Esophagus muscularis mucosa (tissue), 4 donors: ENCODE results near the gene LRRC8D. TPM values are rescaled to one million over a fixed set of nuclear protein-coding genes. Genes with fewer than 3 reads are reported as not detected.
"Not testable (repeated sequence)": the region's sequence is repeated elsewhere in the genome, so short reads cannot be mapped to it uniquely, and the experiment has no call there.

Experiments
- DNase-seq: peaks from one replicate; pipeline ENCODE4 v3.0.0-alpha.2; 2017; ENCODE audit errors: extremely low spot score
- H3K27ac ChIP-seq, 4 donors: fragments of 200-600 bp; sonication (generic); replicated peaks in 1 of 4; 1 replicate in 3 of 4; 2 replicates in 1 of 4; pipeline ENCODE4 v1.5.1; 2016 to 2019; ENCODE audit warnings: mild to moderate bottlenecking in 1 of 4
- H3K27me3 ChIP-seq, 4 donors: fragments of 200-600 bp; sonication (generic); one replicate each; pipeline versions ENCODE4 v1.5.1 to v1.6.0; 2016 to 2019
- H3K36me3 ChIP-seq, 4 donors: fragments of 200-600 bp; sonication (generic); one replicate each; pipeline ENCODE4 v1.5.1; 2016 to 2019
- H3K4me1 ChIP-seq, 4 donors: fragments of 200-600 bp; sonication (generic); one replicate each; pipeline ENCODE4 v1.5.1; 2016 to 2019
- H3K4me3 ChIP-seq, 4 donors: fragments of 200-600 bp; sonication (generic); 1 replicate in 2 of 4; 2 replicates in 2 of 4; pipeline ENCODE4 v1.5.1; 2016 to 2019; ENCODE audit warnings: mild to moderate bottlenecking in 4 of 4, moderate library complexity in 1 of 4
- H3K9me3 ChIP-seq, 4 donors: fragments of 200-600 bp; sonication (generic); 1 replicate in 3 of 4; 2 replicates in 1 of 4; pipeline ENCODE4 v1.5.1; 2016 to 2019
- EP300 ChIP-seq: sonication (generic); formaldehyde crosslinking; IDR thresholded peaks from one replicate; pipeline ENCODE4 v1.6.1; 2017; ENCODE audit warnings: antibody characterized with exemption
- POLR2A ChIP-seq: fragments of 450-650 bp; IDR thresholded peaks from one replicate; pipeline ENCODE4 v1.6.1; 2017; ENCODE audit warnings: antibody characterized with exemption, moderate library complexity, mild to moderate bottlenecking, low read depth
- POLR2AphosphoS5 ChIP-seq, 2 donors: sonication (generic); formaldehyde crosslinking; IDR thresholded peaks; one replicate each; pipeline ENCODE4 v1.6.1; 2017; ENCODE audit warnings: antibody characterized with exemption in 2 of 2
- WGBS: methylation state at CpG from one replicate; pipeline ENCODE4 v1.1.5; 2018; 5-methylcytosine and 5-hydroxymethylcytosine counted together
- intact Hi-C: fragments of 100-400 bp; cut with DNase I; formaldehyde crosslinking; loops from one replicate; pipeline ENCODE4 v1.15.1; 2023
- total RNA-seq, 4 donors: library from RNA; depleted of rRNA; stranded (reverse); fragments of >200 nt; gene quantifications; one replicate each; pipeline versions ENCODE4 v1.1.0 to v1.2.1, GENCODE V29; 2016
- TF ChIP-seq, protein P1 (sequence below), 3 experiments: fragments of 200-600 bp in 2 of 3; fragments of 450-650 bp in 1 of 3; sonication (generic) in 2 of 3; IDR thresholded peaks; one replicate each; pipeline ENCODE4 v1.5.1; 2017 to 2019; ENCODE audit warnings: antibody characterized with exemption in 3 of 3, mild to moderate bottlenecking in 2 of 3, moderate library complexity in 1 of 3

Gene LRRC8D
- total RNA-seq, 4 donors from 2014 or later: 4.2 to 10.4 (median 6.6) TPM

DNA sequence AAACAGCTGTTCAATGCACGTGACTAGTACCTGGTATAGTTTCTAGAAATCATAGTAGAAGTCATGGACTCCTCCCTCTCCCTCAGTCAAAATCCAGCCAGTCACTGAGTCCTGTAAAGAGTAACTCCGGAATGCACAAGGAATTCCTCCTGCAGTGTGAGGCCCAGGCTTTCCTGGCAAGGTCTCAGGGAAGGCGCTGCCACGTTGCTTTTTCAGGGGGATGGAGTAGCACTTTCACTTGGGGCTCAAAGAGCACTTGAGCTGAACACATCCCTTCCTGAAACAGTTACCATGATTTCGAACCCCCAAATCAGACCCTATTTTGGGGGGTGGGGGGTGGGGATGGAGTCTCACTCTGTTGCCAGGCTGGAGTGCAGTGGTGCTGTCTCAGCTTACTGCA, 26.4 kb upstream of the LRRC8D start:
- Histone ChIP-seq H3K27me3 (no peaks in the 10 kb centered on the region), H3K4me3 (no peak overlapping the region), H3K9me3 (no peaks in the 10 kb centered on the region), H3K4me1 (no peaks in the 10 kb centered on the region), H3K36me3 (no peaks in the 10 kb centered on the region), H3K27ac (no peak overlapping the region)
- no peak for DNase-seq
- WGBS: 57% methylated on average over 5 of the region's 5 CpGs
- intact Hi-C loops: no loop called here
- TF ChIP-seq, protein P1, sequence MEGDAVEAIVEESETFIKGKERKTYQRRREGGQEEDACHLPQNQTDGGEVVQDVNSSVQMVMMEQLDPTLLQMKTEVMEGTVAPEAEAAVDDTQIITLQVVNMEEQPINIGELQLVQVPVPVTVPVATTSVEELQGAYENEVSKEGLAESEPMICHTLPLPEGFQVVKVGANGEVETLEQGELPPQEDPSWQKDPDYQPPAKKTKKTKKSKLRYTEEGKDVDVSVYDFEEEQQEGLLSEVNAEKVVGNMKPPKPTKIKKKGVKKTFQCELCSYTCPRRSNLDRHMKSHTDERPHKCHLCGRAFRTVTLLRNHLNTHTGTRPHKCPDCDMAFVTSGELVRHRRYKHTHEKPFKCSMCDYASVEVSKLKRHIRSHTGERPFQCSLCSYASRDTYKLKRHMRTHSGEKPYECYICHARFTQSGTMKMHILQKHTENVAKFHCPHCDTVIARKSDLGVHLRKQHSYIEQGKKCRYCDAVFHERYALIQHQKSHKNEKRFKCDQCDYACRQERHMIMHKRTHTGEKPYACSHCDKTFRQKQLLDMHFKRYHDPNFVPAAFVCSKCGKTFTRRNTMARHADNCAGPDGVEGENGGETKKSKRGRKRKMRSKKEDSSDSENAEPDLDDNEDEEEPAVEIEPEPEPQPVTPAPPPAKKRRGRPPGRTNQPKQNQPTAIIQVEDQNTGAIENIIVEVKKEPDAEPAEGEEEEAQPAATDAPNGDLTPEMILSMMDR (IDR thresholded peaks at IDR 0.05): no peak
- TF ChIP-seq POLR2AphosphoS5 (IDR thresholded peaks at IDR 0.05) (no peak), POLR2A (no peak), EP300 (no peak)

DNA sequence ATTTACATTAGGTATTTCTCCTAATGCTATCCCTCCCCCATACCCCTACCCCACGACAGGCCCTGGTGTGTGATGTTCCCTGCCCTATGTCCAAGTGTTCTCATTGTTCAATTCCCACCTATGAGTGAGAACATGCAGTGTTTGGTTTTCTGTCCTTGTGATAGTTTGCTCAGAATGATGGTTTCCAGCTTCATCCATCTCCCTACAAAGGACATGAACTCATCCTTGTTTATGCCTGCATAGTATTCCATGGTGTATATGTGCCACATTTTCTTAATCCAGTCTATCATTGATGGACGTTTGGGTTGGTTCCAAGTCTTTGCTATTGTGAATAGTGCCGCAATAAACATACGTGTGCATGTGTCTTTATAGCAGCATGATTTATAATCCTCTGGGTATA, 25.3 kb upstream of the LRRC8D start:
- H3K27ac ChIP-seq, intact Hi-C loops, DNase-seq, H3K36me3 ChIP-seq, H3K9me3 ChIP-seq, H3K27me3 ChIP-seq, H3K4me3 ChIP-seq, H3K4me1 ChIP-seq: not testable (repeated sequence)
- WGBS: 81% methylated on average over 4 of the region's 4 CpGs

DNA sequence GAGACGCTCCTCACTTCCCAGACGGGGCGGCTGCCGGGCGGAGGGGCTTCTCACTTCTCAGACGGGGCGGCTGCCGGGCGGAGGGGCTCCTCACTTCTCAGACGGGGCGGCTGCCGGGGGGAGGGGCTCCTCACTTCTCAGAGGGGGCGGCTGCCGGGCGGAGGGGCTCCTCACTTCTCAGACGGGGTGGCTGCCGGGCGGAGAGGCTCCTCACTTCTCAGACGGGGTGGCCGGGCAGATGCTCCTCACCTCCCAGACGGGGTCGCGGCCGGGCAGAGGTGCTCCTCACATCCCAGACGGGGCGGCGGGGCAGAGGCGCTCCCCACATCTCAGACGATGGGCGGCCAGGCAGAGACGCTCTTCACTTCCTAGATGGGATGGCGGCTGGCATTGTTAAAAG, 23.0 kb upstream of the LRRC8D start:
- H3K4me3 ChIP-seq, H3K27ac ChIP-seq, intact Hi-C loops, H3K27me3 ChIP-seq, H3K36me3 ChIP-seq, H3K4me1 ChIP-seq, DNase-seq, H3K9me3 ChIP-seq: not testable (repeated sequence)
- WGBS: 97% methylated on average over 7 of the region's 32 CpGs

DNA sequence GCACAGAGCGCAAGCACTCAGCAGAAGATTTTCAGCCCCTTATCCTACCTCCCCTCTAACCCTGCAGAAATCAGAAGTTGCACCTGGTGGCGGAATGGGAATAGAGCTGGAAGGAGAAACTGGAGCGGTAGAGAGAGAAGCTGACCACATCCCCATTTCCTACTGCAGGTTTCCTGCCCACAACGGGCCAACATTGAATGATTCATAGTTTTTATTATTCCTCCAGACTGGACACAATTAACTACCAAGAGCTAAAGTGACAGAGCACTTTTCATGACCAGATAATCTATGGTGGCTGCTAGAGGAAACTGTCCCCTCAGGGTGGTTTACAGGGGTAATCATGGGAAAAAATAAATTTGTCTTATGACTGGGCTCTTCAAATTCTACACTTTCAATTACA, 21.3 kb upstream of the LRRC8D start:
- no peaks in the 10 kb centered on the region for H3K27me3 ChIP-seq
- WGBS: 80% methylated on average over 4 of the region's 4 CpGs
- no peak overlapping the region for H3K27ac ChIP-seq
- intact Hi-C loops: no loop called here
- DNase-seq: no peak
- no peak for TF ChIP-seq POLR2A
- no peak for TF ChIP-seq POLR2AphosphoS5 (IDR thresholded peaks at IDR 0.05)
- TF ChIP-seq, protein P1 (IDR thresholded peaks at IDR 0.05): no peak
- TF ChIP-seq EP300: no peak
- H3K4me1 ChIP-seq: peaks cover 0 to 8% (median 3%) of the 10 kb centered on the region in 4 donors
- H3K9me3 ChIP-seq: no peaks in the 10 kb centered on the region
- no peak overlapping the region for H3K4me3 ChIP-seq
- H3K36me3 ChIP-seq: no peaks in the 10 kb centered on the region

DNA sequence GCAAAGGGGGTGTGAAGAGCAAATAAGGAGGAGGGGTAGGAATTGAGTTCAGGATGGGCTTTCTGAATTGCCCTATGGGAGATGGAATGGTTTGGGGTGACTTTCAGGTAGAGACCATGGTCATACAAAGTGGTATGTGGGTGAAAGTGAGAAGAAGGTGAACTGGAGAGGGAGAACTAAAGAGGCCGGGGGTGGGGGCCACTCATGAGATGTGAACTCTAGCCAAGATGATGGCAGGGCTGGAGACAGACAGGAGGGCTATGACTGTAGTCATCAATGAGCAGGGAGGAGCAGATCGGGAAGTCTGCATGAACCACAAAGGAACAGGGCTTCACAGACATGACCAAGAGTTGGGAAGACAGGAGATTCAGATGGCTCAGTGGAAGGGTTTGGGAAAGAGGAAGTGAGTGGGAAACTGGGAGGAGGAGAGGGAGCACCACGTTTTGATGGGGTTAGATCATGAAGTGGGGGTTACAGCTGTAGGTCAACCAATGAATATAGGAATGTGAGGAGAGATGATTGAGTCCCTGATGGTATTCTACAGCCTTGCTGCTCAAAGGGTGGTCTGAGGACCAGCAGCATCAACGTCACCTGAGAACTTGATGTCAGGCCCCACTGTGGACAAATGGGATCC, 20.7 kb upstream of the LRRC8D start:
- Histone ChIP-seq H3K36me3 (no peaks in the 10 kb centered on the region), H3K4me3 (no peak overlapping the region), H3K4me1 (peaks cover 0 to 8% (median 4%) of the 10 kb centered on the region in 4 donors), H3K27ac (no peak overlapping the region), H3K9me3 (no peaks in the 10 kb centered on the region), H3K27me3 (no peaks in the 10 kb centered on the region)
- TF ChIP-seq, protein P1 (IDR thresholded peaks at IDR 0.05): no peak
- TF ChIP-seq POLR2AphosphoS5 (IDR thresholded peaks at IDR 0.05) (no peak), EP300 (no peak), POLR2A (no peak)
- intact Hi-C loops: no loop called here
- 86% methylated on average over 4 of the region's 4 CpGs for WGBS
- no peak for DNase-seq

DNA sequence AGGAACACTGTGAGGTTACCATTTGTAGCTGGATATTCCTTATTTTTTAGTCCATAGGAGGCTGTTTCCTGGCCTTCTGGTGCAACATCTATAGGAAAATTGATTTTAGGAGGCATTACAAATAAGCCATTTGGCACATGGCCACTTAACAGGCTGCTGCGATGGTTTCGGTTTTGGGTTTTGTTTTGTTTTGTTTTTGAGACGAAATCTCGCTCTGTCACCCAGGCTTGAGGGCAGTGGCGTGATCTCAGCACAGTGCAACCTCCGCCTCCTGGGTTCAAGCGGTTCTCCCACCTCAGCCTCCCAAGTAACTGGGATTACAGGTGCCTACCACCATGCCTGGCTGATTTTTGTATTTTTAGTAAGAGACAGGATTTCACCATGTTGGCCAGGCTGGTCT, 20.1 kb upstream of the LRRC8D start:
- H3K27ac ChIP-seq: no peak overlapping the region
- no peak for TF ChIP-seq EP300
- no peak for TF ChIP-seq POLR2A
- TF ChIP-seq POLR2AphosphoS5 (IDR thresholded peaks at IDR 0.05): no peak
- TF ChIP-seq, protein P1 (IDR thresholded peaks at IDR 0.05): no peak
- H3K36me3 ChIP-seq: no peaks in the 10 kb centered on the region
- 88% methylated on average over 7 of the region's 7 CpGs for WGBS
- intact Hi-C loops: no loop called here
- no peak overlapping the region for H3K4me3 ChIP-seq
- DNase-seq: no peak
- H3K9me3 ChIP-seq: no peaks in the 10 kb centered on the region
- peaks cover 0 to 8% (median 4%) of the 10 kb centered on the region in 4 donors for H3K4me1 ChIP-seq
- H3K27me3 ChIP-seq: no peaks in the 10 kb centered on the region
